Esophagus squamous epithelium (tissue), 4 donors: ENCODE measurements around the gene RARA.

Experiments used
- POLR2A ChIP-seq, 4 donors: fragments of 450-650 bp; IDR thresholded peaks; one replicate each; pipeline ENCODE4 v1.6.1; 2017; ENCODE audit warnings: antibody characterized with exemption in 4 of 4, mild to moderate bottlenecking in 4 of 4, moderate library complexity in 3 of 4
- TF ChIP-seq, protein P1 (sequence below), 6 experiments: fragments of 450-650 bp in 4 of 6; fragments of 200-600 bp in 2 of 6; sonication (generic) in 2 of 6; IDR thresholded peaks; one replicate each; pipeline ENCODE4 v1.5.1; 2016 to 2019; ENCODE audit warnings: antibody characterized with exemption in 6 of 6, mild to moderate bottlenecking in 4 of 6, moderate library complexity in 4 of 6

DNA sequence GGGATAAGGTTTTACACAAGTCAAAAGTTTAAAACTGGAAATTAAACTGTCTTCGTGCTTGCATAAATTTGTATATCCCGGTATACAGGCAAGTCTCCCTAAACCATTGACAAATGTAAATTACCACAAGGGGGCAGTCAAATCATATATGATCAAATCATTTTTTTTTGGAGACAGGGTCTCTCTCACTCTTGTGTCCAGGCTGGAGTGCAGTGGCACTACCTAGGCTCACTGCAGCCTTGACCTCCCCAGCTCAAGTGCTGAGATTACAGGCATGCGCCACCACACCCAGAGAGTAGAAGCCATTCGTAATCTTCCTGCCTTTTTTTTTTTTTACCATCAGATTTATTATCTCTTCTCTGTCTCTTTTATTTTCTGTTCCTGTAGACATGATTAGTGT lies 90.2 kb downstream of the RARA start:
- TF ChIP-seq, protein P1, sequence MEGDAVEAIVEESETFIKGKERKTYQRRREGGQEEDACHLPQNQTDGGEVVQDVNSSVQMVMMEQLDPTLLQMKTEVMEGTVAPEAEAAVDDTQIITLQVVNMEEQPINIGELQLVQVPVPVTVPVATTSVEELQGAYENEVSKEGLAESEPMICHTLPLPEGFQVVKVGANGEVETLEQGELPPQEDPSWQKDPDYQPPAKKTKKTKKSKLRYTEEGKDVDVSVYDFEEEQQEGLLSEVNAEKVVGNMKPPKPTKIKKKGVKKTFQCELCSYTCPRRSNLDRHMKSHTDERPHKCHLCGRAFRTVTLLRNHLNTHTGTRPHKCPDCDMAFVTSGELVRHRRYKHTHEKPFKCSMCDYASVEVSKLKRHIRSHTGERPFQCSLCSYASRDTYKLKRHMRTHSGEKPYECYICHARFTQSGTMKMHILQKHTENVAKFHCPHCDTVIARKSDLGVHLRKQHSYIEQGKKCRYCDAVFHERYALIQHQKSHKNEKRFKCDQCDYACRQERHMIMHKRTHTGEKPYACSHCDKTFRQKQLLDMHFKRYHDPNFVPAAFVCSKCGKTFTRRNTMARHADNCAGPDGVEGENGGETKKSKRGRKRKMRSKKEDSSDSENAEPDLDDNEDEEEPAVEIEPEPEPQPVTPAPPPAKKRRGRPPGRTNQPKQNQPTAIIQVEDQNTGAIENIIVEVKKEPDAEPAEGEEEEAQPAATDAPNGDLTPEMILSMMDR (IDR thresholded peaks at IDR 0.05): peak in 5 of 6 experiments; percentile 28 to 58 (median 53)
- no peak for TF ChIP-seq POLR2A (IDR thresholded peaks at IDR 0.05)
